Transverse colon (tissue), 4 donors: Measurements from ENCODE around the gene NAA38.

Experiments used
- EP300 ChIP-seq: sonication (generic); formaldehyde crosslinking; IDR thresholded peaks from one replicate; pipeline ENCODE4 v1.6.1; 2017; ENCODE audit warnings: antibody characterized with exemption, low read depth
- POLR2A ChIP-seq: fragments of 450-650 bp; IDR thresholded peaks from one replicate; pipeline ENCODE4 v1.6.1; 2016; ENCODE audit warnings: antibody characterized with exemption, mild to moderate bottlenecking, moderate library complexity
- POLR2AphosphoS5 ChIP-seq, 3 donors: sonication (generic); formaldehyde crosslinking; IDR thresholded peaks; one replicate each; pipeline ENCODE4 v1.6.1; 2016; ENCODE audit warnings: antibody characterized with exemption in 3 of 3
- TF ChIP-seq, protein P1 (sequence below), 5 experiments: fragments of 200-600 bp in 3 of 5; fragments of 450-650 bp in 2 of 5; sonication (generic) in 3 of 5; IDR thresholded peaks; 1 replicate in 2 of 5; 2 replicates in 3 of 5; pipeline ENCODE4 v1.5.1; 2016 to 2017; ENCODE audit warnings: antibody characterized with exemption in 5 of 5, inconsistent platforms in 3 of 5, mild to moderate bottlenecking in 2 of 5, moderate library complexity in 1 of 5

- no peak for TF ChIP-seq POLR2A
- no peak for TF ChIP-seq POLR2AphosphoS5 (IDR thresholded peaks at IDR 0.05)
- TF ChIP-seq, protein P1, sequence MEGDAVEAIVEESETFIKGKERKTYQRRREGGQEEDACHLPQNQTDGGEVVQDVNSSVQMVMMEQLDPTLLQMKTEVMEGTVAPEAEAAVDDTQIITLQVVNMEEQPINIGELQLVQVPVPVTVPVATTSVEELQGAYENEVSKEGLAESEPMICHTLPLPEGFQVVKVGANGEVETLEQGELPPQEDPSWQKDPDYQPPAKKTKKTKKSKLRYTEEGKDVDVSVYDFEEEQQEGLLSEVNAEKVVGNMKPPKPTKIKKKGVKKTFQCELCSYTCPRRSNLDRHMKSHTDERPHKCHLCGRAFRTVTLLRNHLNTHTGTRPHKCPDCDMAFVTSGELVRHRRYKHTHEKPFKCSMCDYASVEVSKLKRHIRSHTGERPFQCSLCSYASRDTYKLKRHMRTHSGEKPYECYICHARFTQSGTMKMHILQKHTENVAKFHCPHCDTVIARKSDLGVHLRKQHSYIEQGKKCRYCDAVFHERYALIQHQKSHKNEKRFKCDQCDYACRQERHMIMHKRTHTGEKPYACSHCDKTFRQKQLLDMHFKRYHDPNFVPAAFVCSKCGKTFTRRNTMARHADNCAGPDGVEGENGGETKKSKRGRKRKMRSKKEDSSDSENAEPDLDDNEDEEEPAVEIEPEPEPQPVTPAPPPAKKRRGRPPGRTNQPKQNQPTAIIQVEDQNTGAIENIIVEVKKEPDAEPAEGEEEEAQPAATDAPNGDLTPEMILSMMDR (IDR thresholded peaks at IDR 0.05), result no peak
- no peak for TF ChIP-seq EP300
Measured at GRCh38 chr17:7855660-7856010, 1.7 kb downstream of the NAA38 start.
